Measurements from ENCODE around the gene SCRT2.
A peak's percentile ranks its signal among the peaks of the same experiment; 100 is the strongest.
"Not testable (repeated sequence)": the region's sequence is repeated elsewhere in the genome, so short reads cannot be mapped to it uniquely, and the experiment has no call there.

The SCRT2 gene

DNA sequence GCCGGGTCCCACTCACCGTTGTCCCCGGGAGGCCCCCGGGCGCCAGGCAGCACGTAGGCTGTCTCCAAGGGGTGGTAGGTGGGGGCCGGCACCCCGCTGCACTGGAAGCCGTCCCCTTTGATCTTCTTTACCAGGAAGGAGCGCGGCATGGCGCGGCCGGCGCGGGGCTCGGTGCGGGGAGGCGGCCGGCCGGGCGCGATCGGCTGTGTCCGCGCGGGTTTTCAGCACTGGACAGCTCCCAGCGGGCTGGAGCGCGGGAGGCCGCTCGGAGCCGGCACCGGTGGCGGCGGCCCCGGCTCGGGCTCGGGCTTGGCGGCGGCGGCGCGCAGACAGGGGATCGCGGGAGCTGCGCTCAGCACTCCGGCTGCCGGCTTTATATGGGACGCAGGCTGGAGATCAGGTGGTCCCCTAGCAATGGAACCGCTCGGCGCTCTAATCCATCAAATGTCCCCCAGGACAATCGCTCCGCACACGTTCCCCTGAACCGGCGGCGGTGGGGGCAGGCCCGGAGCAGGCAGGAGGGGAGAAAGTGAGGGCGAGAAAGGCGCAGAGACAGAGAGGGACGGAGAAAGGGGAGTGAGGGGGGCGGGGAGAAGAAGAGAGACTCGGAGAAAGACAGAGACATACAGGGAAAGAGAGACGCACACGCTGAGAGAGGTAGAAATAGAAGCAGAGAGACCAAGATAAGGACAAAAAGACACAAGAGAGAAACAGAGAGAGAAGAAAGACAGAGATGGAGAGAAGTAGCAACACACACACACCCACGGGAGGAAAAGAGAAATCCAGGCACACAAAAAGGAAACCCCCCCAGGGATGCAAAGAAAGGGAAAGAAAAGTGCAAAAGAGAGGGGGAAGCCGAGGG lies at the start of gene SCRT2:
TSS of gene SCRT2 (minus strand) at position 350 of the 862 bp plus-strand sequence. CDS start at position 149, 201 bp downstream.
- no peak for DNase-seq

DNA sequence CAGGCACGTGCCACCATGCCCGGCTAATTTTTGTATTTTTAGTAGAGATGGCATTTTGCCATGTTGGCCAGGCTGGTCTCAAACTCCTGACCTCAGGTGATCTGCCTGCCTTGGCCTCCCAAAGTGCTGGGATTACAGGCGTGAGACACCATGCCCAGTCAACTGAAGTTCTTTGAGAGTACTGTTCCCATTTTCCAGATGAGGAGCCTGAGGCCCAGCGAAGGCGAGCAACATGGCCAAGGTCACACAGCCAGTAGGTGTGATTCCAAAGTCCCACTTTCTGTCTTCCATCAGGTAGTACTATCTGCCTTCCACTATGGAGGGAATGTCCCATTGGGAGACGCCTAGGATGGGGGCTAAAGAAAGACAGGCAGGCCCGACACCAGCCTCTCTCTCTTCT lies 49.2 kb upstream of the SCRT2 start:
- not testable (repeated sequence) for DNase-seq

DNA sequence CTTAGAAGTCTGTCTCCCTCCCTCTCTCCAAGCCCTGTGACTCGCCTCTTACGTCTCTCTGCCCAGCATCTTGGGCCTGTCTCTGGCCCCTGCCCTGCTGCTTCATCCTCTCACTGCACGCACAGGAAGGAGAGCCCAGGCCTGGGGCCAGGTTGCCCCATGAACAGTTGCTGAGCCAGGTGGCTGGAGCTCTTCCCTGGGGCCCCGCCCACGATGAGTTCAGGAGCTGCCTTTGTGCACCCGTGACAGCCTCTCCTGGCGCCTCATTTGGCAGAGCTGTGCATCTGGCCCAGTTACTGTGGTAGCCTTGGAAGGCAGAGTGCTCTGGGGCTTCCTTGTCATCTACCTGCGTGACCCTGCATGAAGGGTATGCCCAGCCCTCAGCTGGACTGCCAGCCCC lies 48.2 kb upstream of the SCRT2 start:
- peak; percentile 5 for DNase-seq

DNA sequence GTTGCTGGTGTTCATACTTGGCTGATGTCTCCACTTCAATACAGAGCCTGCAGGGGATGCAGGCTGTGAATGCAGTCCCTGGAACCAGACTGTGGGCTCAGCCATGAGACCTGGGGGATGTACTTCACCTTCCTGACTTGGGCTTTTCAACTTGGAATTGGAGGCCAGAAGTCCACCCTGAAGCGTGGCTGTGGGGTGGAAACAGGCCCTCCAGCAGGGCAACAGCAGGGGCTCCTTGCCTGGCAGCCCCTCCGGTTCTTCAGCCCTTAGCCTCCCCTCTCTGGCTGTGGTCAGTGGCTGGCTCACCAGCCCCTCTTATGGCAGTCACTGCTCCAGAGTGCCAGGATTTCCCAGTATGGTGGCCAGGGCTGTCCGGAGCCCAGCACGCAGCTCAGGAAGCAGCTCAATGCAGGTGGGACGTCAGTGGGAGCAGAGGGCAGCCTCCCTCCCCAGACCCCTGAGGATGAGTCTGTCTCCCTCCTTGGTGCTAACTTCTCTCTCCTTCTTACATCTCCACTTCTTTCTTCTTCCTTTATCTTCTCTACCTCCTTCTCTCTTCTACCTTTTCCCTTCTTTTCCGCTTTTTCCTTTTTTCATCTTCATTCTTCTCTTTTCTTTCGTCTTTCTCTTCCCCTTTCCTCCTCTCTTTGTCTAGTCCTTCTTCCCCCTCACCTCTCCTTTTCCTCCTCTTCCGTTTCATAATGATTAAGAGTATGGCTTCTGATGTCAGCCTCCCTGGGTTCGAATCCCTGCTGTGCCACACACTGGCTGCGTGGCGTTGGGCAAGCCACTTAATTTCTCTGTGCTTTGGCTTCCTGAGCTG lies 47.4 kb upstream of the SCRT2 start:
- no peak for DNase-seq

DNA sequence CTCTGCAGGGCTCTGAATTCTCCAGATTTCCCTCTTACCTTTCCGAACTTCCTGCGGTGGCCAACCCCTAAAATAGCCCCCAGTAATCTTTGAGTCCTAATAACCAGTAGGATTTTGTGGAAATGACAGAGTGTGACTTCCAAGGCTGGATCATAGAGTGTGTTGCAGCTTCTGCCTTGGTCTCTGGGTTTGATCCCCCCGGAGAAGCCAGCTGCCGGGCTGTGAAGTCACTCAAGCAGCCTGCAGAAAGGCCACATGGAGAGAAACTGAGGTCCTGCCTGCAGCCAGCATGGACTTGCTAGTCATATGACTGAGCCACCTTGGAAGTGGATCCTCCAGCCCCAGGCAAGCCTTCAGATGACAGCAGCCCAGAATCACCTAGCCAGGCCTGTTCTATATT lies 46.3 kb upstream of the SCRT2 start:
- DNase-seq: no peak

DNA sequence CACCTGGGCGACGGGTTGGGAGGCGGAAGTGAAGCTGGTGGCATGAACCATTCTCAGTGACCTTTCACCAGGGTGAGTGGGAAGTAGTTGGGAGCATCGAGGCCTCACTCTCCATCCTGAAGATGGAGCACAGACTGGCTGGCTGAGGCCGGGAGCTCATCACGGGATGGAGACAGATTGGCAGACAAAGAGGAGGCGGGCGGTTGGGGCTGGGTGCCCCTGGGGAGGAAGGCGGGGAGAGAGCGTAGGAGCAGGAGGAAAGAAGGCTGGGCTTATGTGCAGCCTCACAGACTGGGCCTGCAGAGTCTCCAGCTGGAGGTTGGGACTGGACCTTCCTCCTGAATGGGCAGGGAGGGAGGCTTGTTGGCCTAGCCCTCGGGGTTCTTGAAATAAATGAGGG lies 44.2 kb upstream of the SCRT2 start:
- no peak for DNase-seq

DNA sequence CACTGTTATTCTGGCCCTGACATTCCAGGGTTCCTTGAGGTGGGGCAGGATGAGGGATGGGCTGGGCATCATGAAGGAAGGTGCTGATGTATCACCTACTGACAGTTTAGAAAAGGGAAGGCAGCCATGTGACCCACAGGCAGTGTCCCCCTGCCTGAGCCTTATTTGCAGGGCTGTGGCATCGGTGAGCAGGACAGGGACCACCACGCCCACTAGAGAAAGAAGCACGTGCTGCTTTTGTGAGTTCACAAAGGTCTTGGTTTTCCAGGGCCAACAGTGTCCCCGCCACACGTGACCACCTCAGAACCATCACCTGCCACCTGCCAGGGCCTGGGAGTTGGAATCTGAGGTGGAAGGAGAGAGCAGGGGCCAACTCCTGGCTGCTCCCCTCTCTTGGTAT lies 43.5 kb upstream of the SCRT2 start:
- DNase-seq: no peak

DNA sequence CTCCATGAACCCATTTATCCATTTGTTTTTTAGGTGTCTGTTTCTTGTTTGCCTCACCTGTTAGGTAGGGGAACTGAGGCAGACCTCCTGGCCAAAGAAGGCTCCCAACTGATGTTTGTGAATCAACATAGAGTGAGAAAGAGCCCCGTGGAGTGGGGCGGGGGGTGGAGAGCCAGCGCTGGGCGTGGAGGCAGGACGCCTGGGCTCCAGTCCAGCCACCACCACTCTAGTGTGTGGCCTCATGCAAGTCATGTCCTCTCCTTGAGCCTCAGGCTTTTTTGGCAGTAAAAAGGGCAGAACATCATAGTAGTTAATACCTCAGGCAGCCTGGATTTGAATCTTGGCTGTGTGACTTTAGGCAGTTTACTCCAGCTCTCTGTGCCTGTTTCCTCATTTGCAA lies 42.2 kb upstream of the SCRT2 start:
- no peak for DNase-seq

DNA sequence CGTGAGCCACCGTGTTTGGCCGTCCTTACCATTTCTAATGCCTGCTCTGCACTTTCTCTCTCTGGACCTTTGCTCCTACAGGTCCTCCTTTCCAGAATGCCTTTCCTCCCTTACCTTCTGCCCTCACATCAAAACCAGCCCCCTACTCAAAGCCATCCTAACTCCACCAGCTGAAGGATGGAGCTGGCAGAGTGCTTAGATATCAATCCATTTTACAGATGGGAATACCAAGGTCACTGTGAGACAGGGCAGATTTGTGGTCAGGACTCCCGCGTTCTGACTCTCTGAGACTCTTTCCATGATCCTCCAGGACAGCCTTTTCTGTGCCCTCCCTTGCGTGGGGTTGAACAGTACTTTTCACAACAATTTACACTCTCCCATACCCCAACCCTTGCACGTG lies 41.7 kb upstream of the SCRT2 start:
- no peak for DNase-seq

DNA sequence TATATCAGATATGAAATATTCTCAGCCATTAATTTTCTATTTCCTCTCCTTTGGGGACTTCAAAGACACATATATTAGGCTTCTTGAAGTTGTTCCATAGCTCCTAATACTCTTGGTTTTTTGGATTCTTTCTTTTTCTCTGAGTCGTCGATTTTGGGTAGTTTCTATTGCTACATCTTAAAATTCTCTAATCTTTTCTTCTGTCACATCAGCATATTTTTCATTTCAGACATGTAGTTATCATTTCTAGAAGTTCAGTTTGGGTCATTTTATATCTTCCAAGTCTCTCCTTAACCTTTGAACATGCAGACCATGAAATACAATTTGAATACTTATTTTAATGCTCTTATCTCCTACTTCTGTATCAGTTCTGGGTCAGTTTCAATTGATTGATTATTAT lies 38.9 kb upstream of the SCRT2 start:
- DNase-seq: no peak

DNA sequence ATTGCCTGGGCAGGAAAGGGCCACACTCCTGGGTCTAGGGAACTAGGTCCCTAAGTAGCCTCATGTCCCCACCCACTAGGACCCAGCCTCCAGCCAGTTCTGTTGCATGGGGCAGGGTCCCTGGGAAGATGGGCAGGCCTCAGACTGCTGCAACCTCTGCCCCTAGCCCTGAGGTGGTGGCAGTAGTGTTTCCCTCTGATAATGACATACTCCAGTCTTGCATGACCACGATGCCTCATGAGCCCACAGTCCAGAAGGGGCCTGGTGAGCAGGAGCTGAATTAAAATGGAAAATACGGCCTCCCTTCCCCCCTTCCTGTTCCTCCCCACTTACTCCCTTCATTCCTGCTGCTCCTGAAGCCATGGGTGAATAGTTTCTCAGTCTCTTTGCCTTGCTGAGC lies 36.0 kb upstream of the SCRT2 start:
- DNase-seq: no peak

DNA sequence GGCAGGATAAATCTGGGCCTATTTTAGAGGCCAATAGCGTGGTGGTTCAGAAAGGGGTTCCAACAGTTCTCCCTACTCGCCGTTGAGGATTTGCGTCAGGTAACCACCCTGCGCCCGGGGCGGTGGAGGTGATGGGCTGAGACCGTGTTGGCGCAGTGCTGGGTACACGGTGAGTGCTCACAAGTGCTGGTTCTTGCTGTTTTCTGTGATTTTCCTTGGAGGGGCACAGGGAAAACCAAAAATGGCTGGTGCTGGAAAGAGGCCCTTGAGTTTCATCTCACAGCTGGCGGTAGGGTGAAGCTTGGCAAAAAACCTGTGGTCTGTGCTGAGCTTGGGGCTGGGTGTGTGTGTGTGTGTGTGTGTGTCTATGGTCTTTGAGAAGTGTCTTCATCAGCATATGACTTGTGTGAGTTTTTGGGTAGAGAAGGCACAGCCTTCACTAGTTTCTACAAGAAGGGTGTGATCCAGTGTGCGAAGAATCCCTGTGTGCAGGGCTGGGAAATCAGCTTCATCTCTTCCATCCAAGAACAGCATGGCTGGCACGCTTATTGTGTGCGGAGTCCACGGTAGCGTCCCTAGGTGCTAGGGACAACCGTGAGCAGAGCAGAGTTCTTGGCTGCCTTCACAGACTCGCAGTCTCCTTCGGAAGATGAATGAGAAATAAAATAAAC lies 35.3 kb upstream of the SCRT2 start:
- DNase-seq: no peak

DNA sequence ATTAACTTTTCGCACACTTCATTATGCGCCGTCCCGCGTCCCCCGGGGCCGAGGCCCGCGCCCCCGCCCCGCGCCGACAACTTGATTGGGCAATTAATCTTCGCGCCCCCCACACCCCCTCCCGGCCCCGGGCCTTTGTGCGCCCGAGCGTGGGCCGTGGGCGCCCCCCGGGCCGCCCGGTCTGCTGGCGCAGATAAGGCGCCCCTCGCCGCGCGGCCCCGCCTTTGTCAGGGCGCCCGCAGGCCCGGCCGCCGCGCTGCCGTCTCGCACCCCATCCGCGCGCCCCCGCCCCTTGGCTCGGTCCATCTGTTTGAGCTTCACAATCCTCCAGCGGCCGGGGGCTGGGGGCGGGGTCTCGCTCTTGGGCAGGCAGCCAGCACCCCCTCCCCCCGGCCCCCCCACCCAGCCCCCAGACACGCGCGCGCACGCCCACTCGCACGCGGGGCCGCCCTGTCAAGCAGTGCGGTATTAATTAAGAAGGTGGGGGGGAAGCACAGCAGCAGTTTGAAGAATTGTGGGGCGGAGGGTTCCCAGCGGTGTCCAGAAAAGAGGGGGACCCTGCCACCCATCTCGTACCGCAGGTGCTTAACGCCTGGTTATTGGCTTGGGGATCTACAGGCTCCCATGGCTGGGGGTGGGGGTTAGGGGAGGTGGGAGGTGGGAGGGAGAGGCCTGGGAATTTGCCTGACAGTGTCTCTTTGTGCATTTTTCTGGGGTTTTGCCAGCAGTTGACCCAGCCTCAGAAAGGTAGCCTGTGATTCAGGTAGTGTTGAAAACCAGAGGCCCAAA lies 34.6 kb upstream of the SCRT2 start:
- no peak for DNase-seq

DNA sequence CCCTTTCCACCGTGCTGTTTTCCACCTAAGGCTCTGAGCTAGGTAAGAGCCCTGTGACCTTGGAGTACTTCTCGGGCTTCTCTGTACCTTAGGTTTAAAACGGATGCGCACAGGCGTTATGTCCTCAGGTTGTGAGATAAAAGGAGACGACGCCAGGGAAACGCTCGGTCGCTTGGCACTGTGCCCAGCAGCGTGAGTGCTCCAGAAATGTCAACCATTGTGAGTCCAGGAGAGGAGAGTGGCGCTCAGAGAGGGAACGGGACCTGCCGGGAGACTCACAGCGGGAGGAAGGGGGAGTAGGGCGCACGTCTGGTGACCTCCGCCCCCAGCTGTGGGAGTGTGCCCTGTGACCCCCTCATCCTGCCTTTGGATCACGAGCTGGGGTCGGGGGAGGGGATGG lies 33.8 kb upstream of the SCRT2 start:
- peak; percentile 3 for DNase-seq

DNA sequence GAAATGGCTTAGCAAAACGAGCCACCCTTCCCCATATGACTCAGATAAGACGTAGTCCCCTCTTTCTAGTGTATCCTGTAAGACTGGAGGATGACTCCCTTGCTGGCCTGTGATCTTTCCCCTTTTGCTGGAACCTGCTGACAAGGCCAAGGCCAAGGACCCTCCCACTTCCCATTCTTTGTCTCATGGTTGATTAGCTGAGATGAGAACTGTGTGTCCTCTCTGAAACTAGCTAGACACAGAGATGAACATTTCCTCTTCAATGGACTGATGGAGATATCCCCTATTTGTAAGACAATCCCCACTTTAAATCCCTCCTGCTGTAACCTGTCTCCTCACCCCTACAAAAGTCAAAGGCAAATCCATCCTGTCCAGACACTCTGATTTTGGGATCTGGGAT lies 33.4 kb upstream of the SCRT2 start:
- no peak for DNase-seq

DNA sequence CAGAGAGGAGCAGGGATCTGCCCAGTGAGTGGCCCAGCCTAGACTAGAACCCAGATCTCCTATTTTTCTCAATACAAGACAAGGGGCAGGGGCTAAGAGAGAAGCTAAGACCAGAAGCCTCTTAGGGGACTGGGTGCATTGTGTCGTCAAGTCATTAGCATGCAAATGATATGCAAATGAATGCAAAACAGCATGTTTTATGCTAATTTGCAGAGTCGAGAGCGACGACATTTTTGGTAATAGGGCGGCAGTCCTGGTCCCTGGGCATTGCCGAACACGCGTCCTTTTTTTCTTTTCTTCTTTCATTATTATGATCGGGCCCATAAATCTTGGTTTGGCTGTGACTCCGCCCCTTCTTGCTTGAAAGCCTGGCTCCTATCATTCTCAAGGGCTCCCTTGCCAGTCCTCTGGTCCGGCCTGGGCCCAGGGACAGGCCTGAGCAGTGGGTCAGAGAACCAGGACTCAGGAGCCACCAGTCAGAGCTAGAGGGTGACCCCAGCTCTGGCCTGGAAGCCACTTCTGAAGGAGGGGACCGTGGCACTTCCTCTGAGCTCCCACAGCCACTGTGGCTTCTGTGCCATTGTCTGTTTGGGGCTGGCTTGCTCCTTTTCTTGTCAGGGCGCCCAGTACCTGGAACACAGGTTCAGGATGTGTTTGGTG lies 32.0 kb upstream of the SCRT2 start:
- DNase-seq: no peak

DNA sequence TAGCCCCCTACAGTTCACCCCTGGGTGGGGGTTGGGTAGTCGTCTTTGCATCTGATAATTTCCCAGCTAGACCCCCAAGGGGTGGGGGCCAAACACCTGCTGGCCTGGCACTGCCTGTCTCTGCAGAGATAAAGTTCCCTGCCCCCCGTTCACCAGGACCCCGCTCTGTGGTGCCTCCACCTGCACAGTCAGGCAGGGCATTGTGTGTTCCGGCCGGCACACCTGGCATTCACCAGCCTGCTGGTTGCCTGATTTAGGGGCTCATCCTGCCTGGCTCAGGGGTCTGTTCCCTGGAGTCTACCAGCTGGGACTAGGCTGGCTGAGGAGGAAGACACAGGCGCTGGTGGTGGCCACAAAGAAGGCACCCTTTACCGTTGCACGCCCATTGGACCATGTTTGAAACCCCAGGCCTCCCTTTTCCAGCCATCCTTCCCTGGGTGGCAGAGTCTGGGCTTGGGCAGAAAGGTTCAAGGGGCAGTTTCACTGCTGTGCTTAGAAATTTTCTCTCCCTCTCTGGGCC lies 30.8 kb upstream of the SCRT2 start:
- no peak for DNase-seq

DNA sequence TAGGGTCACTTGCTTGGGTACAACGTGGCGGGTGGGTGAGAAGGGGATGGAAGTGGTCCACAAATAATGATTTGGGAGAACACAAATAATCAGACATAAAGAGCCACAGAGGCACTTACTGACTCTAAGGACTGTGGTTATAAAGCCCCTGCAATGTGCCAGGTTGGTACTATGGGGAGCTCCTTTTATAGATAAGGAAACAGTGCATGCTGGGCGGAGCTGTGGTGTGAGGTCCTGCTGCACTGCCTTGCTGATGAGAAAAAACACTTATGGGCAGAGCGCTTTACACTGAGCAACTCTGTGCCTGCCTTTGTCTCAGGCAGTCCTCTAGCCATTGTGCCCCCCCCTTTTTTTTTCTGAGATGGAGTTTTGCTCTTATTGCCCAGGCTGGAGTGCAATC lies 29.1 kb upstream of the SCRT2 start:
- DNase-seq: no peak

DNA sequence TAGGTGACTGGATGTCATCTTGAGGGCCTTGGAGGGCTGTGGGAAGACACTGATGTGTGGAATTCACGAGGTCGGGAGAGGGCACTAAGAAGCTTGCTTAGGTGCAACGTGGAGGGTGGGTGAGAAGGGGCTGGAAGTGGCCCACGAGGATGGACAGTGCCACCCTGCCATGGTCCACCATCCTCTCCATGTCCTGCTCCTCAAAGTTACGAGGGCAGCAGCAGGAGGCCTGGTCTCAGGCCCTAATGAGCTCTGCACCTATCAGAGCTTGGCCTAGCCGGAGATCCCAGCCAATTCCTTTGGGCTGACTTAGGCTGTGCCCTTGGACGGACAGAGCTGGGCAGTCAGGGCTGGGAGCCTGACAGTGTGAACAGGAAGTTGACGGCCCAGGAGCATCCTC lies 27.8 kb upstream of the SCRT2 start:
- no peak for DNase-seq

DNA sequence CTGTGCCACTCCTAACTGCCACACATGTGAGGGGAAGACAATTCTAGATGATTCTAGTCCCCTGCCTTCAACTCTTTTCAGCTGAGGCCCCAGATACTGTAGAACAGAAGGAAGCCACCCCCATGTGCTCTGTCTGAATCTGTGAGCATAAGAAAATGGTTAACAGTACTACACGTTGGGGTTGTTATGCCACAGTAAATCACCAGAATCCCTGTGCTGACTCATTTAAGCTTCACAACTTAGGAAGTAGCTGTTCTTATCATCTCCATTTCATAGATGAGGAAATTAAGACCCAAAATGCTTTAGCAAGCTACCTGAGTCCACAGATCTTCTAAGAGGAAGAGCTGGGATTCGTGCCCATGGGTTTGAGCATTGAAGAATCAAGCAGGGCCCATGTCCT lies 27.4 kb upstream of the SCRT2 start:
- DNase-seq: no peak

DNA sequence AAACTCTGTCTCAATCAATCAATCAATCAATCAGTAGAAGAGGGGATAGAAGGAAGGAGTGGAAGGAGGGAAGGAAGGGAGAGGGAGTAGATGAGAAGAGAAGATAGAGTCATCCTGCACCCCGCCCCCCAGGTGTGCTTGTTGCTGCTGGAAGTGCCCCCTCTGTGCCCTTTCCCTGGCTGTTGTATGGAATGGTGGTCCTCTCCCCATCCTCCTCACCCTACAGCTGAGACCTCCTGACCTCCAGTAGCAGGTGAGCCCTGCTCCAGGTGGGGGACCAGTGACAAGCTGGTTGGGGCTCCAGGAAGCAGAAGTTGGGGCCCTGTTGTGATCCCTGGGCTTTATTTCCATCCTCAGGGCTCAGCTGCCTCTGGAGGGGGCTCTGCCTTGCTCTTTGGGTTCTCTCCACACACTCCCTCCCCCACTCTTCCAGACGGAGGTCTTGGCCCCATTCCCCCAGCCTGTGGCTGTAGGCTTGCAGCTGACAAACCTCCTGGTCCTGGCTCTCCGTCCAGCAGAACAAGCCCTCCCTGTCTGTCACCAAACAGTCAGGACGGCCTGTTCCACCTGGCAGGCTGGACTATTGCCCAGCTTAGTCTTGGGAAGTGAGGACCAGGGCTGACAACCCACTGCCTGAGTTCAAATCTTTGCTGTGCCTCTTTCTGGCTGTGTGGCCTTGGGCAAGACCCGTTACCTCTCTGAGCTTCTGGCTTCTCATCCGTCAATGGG lies 26.0 kb upstream of the SCRT2 start:
- no peak for DNase-seq

Measured in NCI-H774 (cell line).